GM19023 (cell line): ENCODE measurements around the gene IWS1.
"Not testable (repeated sequence)": the region's sequence is repeated elsewhere in the genome, so short reads cannot be mapped to it uniquely, and the experiment has no call there.

ENCODE experiments used
- ATAC-seq: cut with Tn5 transposase; IDR thresholded peaks from one replicate; pipeline ENCODE4 v1.9.1; 2021; ENCODE audit warnings: mild to moderate bottlenecking, moderate library complexity; ENCODE audit not compliant: unreplicated experiment

The IWS1 gene

DNA sequence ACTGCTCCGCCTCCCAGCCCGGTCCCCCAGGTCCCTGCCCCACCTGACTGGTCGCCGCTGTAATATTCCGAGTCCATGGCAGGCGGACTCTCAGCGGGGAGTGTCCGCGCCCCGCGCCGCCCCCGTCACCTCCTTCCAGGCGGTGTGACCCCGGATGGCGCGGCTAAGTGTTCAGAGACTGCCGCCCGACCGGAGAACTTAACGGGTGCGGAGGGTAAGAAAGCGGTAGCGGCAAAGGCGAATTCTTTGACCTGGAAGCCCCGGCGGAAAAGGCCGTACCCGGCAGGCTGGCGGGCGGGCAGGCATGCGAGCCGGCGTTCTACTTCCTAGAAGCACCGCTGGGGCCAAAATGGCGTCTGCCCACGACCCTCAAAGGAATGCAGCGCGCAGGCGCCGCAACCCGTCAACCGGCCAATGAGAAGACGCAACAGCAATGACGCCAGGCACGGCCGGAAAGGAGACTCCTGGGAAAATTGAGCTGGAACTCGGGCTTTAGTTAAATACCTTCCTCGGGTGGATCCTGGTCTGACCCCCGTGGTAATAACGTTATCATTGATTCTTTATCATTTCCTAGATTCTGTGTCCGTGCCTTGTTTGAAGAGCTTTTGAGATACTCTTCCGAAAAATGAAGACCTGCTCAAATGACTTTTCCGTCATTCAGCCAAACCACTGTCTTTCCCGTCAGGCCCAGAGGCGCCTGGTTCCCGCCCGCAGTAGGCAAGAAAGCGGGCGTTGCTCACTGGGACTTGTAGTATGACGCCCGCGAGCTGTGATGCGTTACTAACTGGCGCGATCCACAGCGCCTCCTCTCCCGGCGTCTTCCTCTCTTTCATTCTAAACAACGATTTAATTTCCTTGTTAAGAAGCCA, at the start of gene IWS1:
TSS of gene IWS1 (minus strand) at position 358 of the 869 bp plus-strand sequence. CDS start at position 77, 281 bp downstream.
- peak; percentile 87 for ATAC-seq

DNA sequence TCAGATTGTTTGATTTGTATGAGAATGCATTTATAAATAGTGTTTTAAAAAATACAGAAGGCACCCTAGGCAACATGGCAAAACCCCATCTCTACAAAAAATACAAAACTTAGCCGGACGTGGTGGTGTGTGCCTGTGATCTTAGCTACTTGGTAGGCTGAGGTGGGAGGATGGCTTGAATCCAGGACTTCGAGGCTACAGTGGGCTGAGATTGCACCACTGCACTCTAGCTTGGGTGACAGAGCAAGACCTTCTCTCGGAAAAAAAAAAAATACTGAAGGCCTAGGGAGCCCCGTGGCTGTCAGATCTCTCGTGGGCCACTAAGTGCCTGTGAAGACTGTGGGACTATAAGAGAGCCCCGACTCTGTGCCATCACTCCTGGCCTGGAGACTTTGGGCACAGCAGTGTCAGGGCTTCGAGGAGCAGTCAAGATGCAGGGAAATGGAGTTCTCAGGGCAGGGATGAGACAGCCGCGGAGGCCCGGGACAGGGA, 49.7 kb upstream of the IWS1 start:
- no peak for ATAC-seq

DNA sequence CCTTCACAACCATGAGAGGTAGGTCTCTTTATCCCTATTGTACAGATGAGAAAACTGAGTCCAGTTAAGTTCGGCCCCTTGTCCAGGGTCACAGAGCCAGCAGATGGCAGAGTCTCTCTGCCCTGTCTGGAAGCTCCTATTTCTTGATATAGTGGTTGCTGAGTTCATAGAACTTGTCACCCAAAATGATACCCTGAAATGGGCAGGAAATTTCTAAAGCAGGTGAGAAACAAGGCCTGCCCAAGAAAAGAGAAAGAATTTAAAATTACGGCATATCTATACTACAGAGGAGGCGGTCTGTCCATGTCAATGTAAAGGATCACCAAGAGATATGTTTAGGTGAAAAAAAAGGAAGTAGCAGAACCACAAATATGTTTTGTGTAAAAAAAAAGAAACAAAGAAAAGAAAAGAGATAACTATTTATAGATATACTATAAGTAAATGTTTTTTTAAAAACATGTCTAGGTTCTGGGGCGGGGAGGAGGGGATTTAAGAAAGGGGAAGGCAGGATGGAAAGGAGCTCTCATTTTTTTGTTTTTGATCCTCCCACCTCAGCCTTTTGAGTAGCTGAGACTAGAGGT, 49.0 kb upstream of the IWS1 start:
- ATAC-seq: no peak

DNA sequence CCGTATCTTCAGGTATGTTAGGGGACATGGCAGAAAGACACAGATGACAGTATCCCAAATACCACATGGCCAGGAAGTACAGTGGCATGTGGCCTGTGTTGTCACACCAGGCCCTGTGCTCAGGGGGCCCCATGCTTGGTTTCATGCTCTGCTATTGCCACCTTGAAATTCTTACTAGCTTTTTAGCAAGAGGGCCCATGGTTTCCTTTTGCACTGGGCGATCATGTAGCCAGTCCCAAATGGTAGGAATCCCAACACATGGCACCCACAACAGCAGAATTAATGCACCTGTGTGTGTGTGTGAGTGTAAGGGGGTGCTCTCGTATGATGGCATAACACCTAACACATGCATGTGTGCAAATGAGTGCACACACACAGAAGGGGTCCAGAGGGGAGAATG, 48.4 kb upstream of the IWS1 start:
- ATAC-seq: no peak

GRCh38 chr2:127573771-127574170, 47.5 kb upstream of the IWS1 start:
- ATAC-seq: no peak

DNA sequence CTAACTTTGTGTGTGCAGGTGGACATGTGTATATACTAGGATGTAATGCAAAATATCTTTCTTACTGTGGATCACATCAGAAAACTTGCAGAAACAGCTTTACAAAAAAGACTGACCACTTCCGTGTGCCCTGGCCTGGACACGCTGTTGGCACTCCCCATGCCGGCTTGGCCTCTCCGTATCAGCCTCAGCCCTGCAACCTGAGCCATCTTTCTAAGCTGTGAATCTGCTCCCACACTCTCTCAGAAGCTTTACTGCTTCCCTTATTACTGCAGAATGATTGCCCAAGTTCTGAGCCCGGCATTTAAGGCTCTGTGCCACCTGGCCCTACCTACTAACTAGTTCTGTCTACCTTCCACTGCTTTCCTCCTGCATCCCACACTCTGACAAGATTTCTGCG, 47.0 kb upstream of the IWS1 start:
- ATAC-seq: no peak

DNA sequence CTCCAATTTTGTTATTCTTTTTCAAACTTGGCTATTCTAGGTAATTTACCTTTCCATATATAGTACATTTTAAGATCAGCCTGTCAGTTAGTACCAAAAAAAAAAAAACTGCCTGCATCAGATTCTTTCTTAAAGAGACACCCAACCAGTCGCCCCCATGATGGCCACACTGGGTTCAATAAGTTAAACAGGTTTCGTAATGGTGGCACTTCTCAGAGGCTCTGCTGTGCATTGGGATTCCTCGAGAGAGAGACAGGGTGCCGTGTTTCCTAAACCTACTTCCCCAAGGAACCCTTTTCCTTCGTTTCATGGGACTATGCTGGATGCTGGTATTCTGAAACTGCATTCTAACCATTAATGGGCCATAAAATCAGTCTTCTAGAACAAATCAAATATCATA, 46.6 kb upstream of the IWS1 start:
- no peak for ATAC-seq

DNA sequence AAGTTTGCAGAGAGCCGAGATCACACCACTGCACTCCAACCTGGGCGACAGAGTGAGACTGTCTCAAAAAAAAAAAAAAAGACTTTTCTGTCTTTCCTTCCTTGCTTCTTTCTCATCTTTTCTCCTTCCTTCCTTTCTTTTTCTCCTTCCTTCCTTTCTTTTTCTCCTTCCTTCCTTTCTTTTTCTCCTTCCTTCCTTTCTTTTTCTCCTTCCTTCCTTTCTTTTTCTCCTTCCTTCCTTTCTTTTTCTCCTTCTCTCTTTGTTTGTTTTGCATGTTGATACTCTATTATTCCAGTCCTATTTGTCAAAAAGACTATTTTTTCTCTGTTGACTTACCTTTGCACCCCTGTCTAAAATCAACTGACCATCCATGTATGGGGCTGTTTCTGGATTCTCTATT, 46.1 kb upstream of the IWS1 start:
- not testable (repeated sequence) for ATAC-seq

- no peak for ATAC-seq
Observed at GRCh38 chr2:127570282-127571250, 44.3 kb upstream of the IWS1 start.

GRCh38 chr2:127569666-127570065, 43.4 kb upstream of the IWS1 start:
- no peak for ATAC-seq

GRCh38 chr2:127568128-127568527, 41.8 kb upstream of the IWS1 start:
- ATAC-seq: no peak

- no peak for ATAC-seq
Observed at GRCh38 chr2:127567351-127567854, 41.1 kb upstream of the IWS1 start.

DNA sequence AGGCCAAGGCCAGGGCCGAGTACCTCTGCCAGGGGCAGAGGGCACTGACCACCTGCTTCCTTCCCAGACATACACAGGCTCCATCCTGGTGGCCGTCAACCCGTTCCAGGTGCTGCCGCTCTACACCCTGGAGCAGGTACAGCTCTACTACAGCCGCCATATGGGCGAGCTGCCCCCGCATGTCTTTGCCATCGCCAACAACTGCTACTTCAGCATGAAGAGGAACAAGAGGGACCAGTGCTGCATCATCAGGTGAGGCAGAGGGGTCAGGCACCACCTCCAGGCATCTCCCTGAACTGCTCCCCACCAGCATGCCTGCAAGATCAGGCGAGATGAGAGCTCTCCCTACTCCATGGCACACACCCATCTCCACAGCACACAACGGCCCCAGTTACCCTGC, 40.3 kb upstream of the IWS1 start:
- ATAC-seq: no peak

DNA sequence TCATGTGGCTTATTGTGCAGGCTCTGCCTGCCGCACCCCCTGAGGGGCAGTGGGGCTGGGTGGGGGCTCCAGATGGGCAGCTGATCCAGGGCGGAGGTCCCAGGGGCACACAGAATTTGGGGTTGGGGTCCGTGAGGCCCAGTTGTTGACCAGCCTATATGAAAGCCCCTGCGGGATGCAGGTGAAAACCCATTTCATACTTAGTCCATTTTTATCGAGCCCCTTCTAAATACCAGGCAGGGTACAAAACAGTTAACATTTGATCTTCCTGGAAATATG, 39.8 kb upstream of the IWS1 start:
- ATAC-seq: no peak

DNA sequence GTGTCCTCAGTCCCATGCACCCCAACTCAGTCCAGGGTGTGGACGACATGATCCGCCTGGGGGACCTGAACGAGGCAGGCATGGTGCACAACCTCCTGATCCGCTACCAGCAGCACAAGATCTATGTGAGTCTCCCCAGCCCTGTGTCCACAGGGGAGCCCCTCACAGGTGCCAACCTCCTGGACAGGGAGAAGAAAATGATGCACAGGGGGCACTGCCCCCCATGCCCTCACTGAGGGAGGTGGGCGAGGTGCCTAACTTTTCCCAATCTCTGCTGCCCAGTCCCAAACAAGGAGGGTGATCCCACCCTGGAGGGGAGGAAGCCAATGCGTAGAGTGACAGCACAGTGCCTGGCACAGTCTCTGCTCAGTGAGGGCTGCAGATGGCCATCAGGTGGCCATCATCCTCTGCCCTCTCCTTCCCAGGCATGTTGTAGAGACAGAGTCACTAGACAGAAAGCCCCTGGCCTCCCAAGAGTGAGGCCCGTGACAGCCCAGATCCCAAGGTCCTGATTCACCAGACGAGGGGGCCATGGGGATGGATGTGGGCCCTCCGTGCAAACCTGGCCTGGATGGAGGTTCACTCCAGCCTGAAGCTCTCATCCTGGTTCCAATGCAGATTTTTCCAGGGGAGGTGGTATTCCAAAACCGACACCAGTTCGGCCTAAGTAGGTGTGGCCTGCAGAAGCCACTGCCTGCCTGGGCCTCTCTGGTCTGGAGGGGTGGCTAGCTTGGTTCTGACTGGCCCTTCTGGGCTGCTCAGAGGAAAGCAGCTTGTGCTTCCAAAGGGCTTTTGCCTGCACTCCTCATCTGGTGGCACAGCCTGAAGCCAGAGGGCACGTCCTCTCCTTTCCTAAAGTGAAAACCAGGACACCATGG, 39.2 kb upstream of the IWS1 start:
- no peak for ATAC-seq

DNA sequence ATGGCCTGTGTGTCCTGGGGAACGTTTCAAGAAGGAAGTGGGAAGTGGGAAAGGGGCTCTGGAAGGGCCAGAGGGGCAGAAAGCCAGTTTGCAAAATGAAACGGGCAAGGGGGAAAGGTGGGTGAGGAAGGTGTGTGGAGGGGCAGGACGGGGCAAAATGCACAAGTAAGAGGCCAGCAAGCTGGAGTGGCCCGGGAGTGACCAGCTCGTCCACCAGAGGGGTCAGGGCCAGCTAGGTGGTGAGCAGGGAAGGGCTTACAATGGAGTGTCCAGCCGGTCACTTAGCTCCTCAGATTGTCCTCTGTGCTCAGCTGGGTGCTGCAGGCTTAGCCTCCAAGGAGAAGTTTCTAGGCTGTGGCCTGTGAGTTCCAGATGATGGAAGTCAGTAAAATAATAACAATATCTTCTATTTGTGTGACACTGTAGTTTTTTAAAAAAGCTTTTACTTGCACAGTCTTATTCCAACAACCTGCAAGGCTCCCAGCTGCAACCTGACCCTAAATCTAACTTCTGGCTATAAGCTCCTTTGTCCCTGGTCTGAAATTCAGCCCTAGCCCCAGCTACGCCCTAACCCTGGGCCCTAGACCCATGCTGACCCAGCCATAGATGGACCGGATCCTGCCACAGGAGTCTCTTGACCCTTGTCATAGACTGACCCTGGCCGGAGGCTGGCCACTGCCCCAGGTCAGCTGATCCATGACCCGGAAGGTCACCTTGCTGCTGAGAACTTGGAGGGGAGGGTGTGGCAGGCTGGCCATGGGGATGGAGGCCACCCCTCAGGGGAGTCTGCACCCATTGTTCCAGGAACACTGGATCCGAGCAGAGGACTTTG, 38.4 kb upstream of the IWS1 start:
- no peak for ATAC-seq

DNA sequence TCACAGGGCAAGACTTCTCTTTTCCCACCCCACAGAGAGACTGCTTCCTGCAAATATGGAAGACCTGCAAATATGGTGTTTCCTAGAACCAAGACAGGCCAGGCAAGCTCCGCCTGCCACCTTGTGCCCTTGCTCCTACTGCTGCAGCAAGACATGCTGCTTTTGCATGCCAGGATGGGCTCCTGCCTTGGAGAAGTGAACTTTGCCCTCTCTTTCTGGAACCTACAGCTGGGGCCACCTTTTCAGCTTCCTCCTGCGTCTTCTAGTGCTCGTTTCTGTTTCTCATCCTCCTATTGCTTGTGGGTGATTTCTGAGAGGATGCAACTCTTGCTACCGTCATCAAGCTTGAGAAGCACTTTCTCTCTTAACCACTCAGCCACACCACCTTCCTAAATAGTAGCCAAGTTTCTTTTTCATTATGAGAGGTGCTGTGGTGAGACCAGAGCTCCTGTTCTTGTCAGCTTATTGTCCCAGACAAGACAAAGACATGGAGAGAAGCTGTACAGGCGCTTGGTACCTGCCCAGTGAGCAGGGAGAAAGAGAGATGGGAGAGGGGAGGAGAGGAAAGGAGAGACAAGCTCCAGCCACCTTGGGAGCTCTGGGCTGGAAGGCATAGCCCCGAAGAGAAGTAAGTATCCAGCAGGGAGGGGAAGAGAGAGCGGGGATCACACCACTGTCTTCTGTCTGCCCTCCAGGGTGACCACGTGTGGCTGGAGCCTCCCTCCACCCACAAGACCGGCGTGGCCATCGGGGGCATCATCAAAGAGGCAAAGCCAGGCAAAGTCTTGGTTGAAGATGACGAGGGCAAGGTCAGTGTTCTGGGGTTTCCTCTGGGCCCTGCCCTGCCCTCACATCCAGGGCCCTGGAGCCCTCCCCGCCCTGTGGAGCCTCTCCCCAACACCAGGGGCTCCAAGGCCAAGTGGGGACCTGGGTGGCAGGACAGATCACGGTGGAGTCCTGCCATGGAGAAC, 37.5 kb upstream of the IWS1 start:
- peak; percentile 97 for ATAC-seq

GRCh38 chr2:127562936-127563335, 36.6 kb upstream of the IWS1 start:
- ATAC-seq: no peak
